Measurements from ENCODE around the gene CIDEA.

DNA sequence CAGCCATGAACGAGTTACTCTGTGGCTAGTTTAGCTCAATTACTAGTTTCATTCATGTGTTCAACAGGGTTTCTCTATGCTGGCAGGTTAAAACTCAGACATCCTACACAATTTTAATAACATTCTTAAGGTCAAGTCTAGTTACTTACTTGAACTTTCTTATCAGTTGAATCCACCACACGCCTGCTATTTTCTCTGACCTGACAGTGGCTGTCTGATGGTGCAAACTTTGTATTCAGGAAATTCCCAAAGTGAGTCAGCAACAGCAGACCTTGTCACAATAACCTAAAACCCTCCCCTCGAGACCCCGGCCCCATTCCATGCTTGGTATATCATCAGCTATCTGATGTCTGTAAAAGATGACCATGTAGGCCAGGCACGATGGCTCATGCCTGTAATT, 20.8 kb upstream of the CIDEA start:
- TF ChIP-seq, protein P1, sequence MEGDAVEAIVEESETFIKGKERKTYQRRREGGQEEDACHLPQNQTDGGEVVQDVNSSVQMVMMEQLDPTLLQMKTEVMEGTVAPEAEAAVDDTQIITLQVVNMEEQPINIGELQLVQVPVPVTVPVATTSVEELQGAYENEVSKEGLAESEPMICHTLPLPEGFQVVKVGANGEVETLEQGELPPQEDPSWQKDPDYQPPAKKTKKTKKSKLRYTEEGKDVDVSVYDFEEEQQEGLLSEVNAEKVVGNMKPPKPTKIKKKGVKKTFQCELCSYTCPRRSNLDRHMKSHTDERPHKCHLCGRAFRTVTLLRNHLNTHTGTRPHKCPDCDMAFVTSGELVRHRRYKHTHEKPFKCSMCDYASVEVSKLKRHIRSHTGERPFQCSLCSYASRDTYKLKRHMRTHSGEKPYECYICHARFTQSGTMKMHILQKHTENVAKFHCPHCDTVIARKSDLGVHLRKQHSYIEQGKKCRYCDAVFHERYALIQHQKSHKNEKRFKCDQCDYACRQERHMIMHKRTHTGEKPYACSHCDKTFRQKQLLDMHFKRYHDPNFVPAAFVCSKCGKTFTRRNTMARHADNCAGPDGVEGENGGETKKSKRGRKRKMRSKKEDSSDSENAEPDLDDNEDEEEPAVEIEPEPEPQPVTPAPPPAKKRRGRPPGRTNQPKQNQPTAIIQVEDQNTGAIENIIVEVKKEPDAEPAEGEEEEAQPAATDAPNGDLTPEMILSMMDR (IDR thresholded peaks at IDR 0.05) = no peak
- TF ChIP-seq POLR2A (IDR thresholded peaks at IDR 0.05) = no peak

Data from testis (tissue), 2 donors.